NCI-H510A treated with DMSO at 0.1 percent for 48 hours (cell line): ENCODE measurements around the gene COL2A1.
A peak's percentile ranks its signal among the peaks of the same experiment; 100 is the strongest.
"Not testable (repeated sequence)": the region's sequence is repeated elsewhere in the genome, so short reads cannot be mapped to it uniquely, and the experiment has no call there.

Experiments used
- DNase-seq: peaks from one replicate; lab custom pipeline; 2025; lab: John Stamatoyannopoulos, UW

COL2A1 gene

DNA sequence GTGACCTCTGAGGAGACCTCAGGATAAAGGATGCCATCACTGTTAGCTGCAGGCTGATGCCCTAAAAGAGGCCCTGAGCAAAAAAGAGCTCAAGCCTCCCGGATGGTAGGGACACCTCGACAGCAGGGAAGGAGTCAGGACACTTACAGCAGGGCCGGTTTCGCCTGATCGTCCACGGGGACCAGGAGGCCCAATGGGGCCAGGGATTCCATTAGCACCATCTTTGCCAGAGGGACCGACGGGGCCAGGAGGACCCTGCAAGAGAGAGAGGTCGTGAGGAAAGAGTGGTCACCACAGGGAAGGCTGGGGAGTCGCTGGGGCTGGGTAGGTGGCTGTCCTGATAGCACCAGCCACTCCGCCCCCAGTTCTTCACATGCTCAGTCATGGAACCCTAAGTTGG lies 28.5 kb downstream of the COL2A1 start:
- DNase-seq = no peak

DNA sequence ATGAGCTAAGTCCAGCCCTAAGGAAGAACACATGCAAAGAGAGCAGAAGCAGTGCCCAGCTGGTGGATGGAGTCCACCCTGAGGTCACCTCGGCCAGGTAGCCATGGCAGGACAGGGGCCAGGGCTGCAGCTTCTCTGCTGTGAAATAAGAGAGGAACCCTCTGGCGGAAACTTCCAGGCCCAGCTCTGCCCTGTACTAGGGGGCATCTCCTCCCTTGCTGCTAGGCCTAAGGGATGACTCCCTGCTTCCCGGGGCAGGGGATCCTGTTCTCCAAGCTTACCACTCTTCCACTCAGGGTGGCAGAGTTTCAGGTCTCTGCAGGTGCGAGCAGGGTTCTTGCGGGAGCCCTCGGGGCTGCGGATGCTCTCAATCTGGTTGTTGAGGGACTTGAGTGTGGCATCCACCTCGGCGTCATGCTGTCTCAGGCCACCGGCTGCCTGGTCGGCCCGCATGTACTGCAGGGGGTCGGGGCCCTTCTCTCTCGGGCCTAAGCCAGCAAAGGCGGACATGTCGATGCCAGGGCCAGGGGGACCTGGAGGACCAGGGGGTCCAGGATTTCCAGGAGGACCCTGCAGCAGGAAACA lies 29.1 kb downstream of the COL2A1 start:
- no peak for DNase-seq

DNA sequence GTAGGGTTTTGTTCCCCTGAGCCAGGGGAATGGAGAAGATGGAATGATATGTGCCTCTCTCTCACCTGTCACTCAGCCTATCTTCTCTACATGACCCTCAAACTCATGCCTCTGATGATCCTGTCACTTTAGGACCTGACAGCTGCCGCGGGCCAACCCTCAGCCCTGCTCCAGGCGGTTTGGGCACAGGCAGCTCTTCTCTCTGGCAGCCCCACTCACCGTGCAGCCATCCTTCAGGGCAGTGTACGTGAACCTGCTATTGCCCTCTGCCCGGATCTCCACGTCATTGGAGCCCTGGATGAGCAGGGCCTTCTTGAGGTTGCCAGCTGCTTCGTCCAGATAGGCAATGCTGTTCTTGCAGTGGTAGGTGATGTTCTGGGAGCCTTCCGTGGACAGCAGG lies 30.4 kb downstream of the COL2A1 start:
- no peak for DNase-seq

DNA sequence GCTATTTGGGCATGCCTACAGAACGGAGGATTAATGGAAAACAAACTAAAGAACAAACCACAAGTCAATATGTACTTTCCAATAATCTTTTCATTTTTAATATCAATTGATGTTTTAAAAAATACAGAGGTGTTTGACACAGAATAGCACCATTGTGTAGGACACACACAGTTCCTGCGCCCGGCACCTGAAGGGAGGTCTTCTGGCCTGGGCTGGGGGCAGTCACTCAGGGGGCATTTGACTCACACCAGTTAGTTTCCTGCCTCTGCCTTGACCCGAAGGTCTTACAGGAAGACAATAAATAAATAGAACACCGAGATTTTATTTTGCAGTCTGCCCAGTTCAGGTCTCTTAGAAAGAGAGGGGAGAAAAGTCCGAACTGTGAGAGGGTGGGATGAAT lies 31.4 kb downstream of the COL2A1 start:
- DNase-seq = no peak

DNA sequence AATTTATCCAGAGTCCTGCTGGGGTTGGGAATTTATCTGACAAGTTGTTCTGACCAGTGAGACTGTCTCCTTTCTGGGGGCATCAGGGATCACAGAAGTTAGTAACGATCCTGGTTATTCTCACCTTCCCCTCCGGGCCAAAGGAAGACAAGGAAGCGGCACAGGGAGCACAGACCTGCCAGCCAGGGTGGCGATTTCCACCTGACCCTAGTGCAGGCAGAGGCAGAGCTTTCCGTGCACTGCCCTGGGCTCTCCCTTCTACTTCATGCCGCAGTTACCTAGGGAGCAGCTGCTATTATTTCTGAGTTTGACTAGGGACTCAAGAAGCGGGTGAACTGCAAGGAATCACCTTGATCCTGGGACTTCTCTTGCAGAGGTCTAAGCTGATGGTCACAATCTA lies 33.4 kb downstream of the COL2A1 start:
- DNase-seq = no peak

DNA sequence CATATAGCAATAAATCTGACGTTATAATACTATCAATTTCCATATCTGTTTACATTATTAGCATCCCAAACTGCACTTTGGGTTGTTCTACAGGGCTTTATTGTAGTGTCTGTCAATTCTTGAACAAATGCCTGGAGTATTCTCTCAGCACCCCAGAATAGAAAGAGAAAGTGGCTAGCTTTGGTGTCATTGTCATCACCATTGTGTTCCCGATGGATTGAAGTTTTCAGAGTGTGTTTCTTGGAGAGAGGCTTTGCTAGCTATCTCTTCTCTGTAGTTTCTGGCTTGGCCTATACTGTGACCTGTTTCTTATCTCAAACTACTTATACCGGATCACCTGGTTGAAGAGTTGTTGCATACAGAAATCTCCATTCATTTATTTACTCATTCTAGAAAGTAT lies 34.4 kb downstream of the COL2A1 start:
- no peak for DNase-seq

DNA sequence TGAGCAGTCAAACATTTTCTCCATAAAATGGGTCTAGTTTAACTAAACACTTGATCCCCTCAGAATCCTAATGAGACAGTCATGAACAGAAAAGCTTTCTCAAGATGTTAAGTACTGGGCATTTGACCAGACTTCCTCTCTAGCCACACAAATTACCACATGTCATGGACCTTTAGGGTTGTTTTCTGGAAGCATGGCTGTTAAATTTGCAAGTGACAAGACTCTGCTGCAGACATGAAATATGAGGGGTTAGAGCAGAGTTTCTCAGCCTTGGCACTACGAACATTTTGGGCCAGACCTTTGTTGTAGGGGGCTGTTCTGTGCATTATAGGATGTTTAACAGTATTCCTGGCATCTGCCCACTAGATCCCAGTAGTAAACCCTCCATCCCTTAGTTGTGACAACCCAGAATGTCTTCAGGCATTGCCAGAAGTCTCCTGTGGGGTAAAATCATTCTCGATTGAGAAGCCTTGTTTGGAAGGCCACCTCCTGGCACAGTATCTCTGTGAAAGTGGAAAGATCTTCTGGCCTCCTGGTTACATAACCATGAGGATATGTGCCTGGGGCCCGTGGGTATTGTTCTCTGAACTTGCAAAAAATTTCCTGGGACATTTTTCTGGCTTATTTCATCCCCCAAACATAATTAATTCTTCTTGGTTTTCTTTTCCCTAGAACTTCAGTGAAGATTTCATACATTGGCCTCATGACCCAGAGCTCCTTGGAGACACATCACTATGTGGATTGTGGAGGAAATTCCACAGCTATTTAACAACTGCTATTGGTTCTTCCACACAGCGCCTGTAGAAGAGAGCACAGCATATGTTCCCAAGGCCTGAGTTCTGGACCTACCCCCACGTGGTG lies 36.6 kb downstream of the COL2A1 start:
- no peak for DNase-seq

DNA sequence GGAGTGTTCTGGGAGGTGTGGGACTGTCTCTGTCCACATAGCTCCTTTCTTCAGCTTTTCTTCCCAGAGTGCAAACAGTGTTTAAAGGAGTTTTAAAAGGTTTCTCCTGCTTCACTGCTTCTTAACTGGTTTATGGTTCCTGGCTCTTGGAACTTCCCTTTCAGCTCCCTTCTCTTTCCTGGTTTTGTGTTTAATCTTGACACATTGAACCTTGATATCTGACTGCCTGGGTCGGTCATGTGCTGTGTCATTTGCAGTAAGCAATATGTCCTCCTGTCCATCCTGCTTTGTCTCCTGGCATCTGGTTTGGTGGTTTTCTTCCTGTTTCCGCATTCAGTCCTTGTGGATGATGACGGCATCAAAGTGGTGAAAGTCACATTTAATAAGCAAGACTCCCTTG lies 38.7 kb downstream of the COL2A1 start:
- no peak for DNase-seq

DNA sequence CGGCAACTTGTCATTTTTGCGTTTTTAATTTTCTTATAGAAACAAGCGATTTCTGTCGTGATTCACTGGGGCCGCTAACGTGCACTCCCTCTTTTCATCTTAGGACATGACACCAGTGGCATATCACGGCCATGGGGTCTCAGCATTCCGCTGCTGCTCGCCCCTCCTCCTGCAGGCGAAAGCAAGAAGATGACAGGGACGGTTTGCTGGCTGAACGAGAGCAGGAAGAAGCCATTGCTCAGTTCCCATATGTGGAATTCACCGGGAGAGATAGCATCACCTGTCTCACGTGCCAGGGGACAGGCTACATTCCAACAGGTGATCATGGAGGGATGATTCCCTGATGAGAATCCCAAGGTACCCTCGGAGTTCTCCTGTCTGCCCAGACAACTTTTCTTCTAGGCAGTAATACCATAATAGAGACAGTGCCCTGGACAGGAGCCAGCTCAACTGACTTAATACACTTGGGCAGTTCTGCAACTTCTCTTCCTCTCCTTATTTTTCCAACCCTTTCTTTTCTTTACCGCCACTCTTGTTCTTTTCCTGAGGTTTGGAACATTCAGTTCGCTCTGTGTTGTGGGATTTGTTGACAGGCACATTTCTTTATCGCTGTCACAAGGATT lies 40.1 kb downstream of the COL2A1 start:
- DNase-seq = peak; percentile 51

DNA sequence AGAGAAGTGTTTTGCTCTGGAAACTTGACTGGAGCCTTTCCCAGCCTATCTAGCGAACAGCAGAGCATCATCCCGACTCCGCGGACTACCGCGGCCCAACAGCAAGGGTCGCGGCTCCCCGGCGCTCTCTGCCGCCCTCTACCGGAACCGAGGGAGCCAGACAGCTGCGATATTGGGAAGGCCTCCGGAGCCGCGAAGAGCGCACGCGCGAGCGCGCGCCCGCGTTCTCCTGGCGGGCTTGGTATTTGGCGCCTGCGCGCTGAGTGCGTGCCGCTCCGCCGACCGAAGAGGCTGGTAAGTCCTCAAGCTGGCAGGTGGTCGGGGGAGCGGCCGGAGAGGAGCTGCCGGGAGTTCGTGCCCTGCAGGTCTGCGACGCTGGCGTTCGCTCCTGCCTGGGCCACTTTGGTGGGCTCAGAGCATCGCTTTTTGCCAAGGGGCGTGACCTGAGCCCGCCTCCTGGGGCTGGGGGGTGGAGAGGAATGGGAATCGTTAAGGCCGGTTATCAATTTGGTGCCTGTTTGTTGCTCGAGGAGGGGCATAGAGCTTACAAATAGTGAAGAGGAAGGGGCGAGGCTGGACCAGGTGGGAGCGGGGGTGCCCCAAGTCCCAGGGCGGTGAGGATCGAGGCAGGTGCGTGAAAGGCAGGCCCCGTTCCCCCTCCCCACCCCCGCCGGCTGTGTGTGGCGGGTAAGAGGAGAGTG lies 40.8 kb downstream of the COL2A1 start, which contains the start of gene TMEM106C:
TMEM106C (plus strand) TSS at position 257 of the 701 bp plus-strand sequence. CDS start 641 bp downstream, outside the sequence.
- DNase-seq = peak; percentile 95

DNA sequence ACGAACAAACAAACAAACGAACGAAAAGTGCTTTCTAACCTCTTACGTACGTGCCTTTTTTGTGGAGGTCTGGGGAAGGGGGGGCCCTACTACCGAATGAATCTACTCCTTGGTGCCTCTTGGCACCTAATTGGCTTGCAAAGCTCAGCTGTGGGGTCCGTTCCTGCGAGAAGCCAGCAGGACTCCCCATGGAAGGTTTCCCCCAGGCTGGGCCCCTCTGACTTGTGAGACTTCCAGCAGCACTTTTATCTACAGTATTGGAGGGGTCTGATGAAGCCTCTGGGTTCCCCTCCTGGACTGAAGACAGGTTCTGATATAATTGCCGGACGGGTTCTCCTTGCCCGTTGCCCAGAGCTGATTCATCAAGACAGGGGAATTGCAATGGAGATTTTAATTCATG lies 42.1 kb downstream of the COL2A1 start:
- DNase-seq = no peak

DNA sequence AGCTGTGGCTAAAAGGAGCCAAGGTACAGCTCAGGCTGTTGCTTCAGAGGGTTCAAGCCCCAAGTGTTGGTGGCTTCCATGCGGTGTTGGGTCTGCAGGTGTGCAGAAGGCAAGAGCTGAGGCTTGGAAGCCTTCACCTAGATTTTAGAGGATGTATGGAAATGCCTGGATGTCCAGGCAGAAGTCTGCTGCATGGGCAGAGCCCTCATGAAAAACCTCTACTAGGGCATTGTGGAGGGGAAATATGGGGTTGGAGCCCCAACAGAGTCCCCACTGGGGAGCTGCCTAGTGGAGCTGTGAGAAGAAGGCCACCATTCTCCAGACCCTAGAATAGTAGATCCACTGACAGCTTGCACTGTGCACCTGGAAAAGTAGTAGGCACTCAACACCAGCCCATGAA lies 46.6 kb downstream of the COL2A1 start:
- not testable (repeated sequence) for DNase-seq

DNA sequence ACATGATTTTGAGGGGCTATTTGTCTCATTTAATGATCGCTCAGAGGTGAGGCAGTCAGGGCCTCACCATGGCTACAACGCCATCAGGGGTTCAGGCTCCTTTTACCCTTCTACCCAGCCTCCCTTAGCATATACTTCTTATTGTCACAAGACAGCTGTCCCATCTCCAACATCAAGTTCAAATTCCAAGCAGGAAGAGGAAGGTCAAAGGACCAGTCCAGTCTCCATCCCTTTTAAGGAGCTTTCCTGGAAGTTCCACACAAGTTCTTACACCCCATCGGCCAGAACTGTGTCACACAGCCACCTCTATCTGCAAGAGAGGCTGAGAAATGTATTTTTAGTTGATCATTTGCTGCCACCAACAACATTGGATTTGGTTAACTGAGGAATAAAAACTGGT lies 49.2 kb downstream of the COL2A1 start:
- DNase-seq = no peak

DNA sequence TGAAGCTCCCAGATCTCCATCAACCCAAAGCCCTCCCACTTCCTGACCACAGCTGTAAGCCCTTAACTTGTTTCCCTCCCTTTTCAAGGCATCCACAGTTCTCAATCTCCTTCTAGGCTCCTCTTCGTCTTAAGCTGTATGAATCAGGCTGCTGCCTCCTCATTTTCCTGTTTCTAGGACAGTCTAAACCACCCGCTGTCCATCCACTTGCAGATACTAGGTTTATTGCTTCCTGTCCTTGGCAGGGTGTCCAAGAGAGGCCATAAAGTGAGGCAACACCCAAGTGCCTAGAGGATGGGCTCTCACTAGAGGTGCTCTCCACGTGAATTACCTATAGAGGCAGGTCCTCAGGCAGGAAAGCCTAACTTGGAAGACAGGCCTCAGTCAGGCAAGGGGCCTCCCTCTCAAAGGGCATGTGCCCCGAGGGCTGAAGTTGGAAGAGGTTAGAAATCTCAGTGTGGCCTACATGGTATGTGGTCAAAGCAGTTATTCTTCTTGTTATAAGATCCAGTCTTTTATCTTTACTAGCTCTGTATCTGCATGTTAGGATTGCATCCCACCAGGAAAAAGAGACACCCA lies 49.7 kb downstream of the COL2A1 start:
- no peak for DNase-seq

DNA sequence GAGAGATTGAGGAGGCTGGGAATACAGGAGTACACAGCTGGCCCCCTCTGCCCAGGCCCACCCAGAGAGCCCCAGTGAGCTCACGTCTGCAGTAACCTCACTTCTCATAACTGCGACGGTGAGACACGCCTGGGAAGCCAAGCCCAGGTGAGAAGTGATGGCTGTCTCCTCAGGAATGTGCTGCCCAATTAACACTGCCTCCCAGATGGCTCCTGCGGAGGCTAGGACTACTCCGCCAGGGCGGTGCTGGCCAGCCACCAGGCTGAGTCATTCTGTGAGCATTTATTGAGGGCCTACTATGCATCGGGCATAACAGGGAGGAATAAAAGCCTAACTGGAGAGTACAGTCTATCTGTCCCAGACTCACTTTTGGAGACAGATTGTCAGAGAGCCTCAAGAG lies 50.2 kb downstream of the COL2A1 start:
- DNase-seq = no peak

DNA sequence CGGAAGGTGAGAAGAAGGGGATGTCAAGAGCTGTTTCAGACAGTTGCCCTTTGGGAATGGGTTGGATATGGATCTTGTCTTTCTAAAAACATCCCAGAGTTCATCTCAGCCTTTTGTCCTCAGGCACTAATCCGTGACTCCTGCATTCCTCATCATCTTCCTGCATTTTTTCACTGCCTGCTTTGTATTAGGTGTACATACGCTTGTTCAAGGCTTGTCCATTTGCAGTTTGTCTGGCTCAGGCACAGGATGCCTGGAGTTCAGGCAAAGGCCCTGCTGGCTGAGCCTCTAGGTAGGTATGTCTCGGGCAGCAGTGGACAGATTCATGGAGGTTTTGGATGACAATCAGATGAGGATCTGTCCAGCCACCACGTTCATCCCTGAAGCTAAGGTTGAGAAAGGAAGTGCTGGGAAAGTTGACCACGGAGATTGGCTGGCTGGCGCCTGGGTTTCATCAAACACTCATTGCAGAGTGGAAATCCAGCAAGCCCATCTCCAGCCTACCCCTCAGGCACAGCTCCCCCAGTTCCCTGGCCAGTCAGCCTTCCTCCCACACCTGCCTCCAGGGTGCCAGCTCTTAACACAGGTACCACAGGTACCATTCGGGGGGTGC lies 53.3 kb downstream of the COL2A1 start:
- no peak for DNase-seq

DNA sequence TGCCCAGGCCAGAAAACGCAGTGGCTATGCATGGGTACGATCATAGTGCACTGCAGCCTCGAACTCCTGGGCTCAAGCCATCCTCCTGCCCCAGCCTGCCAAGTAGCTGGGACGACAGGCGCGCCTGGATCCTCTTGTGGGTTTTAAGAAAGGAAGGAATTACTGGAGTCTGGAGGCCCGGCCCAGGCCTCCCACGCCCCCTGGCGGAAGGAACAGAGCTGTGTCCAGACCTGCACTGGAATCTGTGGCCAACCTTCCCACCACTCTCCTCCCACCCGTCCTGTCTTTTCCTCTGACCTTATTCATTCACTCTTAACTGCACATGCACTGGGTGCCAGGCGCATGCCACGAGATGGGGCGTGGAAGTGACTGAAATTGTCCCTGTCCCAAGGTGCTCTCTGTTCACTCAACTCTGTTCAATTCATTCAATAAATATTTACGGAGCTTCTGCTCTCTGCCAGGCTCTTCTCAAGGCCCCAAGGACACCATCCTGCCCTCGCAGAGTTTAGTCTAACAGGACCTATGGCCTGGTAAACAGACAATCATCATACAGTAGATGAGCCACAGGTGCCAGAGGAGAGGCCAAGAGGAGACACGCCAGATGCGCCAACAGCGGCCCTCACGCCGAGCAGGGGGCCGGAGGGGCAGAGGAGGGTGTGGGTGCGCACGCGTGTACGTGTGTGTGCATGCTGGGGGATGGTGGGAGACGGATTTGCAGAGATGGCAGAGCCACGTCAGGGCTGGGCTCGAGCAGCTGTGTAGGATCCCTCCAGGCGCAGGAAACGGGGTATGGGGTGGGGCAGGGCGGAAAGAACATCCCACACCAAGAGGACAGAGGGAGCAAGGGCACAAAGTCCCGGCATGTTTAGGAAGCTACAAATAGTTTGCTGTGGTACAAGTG lies 54.6 kb downstream of the COL2A1 start:
- peak; percentile 69 for DNase-seq

DNA sequence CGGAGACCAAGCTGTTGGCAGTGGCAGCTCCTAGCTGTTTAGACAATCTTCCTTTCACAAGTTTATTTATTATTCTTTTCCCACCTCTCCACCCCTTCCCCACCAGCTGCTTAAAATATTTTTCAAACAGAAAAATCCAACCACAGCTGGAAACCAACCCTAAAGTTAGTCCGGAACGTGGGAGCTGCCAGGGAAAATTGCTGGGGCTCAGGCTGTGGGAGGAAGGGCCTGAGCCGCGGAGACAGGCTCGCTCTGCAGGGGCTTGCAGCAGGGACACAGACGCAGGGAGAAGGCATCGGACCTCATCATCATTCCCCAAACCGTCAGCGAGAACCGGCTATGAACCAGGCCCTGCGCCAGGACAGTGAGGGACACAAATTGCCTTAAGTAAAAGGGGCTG lies 56.9 kb downstream of the COL2A1 start:
- DNase-seq = no peak

DNA sequence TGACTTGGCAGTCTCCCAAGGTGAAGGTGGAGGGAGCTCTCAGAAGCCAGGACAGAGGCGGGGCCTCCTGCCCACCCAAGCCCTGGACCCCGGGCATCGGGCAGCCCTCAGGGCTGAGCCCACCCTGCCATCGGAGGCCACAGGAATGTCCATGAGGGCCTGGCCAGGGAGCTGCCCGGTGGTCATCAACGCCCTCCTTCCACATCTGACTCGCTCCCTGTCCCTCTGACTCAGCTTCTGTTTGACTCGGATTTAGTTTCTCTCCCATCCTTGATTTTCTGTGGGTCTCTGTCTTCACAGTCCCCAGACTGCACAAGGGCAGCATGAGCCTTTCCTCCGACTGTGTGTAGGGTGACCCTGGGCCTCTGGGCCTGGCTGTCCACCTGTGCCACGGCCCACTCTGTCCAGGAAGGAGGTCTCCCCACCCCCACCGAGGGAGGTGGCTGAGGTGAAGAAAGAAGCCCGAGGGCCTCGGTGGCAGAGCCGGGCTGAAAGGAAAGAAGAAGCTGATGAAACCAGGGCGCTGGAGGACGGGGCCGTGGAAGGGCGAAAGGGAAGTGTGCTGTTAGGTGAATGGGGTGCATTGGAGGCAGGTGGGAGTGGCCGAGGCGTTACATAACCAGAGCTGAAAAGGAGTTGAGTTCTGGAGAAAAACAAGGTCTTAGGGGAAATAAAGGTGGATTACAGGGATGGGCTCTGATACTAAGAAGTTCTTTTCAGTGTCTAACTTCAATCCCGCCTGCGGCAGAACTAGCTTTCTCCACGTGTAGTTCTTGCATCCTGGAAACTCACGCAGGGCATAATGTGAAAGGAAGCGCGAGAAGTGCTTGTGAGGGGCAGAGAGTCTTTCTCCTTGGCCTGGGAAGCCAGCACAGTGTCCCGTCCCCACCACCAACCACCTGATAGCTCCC lies 57.6 kb downstream of the COL2A1 start:
- no peak for DNase-seq

DNA sequence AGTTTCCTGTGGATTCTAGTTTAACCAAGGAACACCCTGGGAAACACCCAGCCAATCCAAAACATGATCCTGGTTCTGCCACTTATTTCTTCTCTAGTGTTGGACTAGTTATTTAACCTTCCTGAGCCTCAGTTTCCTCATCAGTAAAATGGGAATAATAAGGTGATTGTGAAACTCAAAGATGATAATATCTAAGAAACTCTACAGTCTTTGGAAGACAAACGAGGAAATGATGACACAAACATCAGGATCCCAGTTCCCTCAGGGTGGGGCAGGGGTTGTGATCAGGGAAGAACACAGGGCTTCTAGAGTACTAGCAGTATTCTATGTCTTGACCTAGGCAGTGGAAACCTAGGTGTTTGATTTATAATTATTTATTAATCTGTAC lies 58.9 kb downstream of the COL2A1 start:
- no peak for DNase-seq
